HFF-Myc (cell line): ENCODE measurements around the gene ZDHHC11.
"Not testable (repeated sequence)": the region's sequence is repeated elsewhere in the genome, so short reads cannot be mapped to it uniquely, and the experiment has no call there.

Experiments used
- DNase-seq: peaks from one replicate; pipeline ENCODE4 v3.0.0-alpha.2; 2011; ENCODE audit warnings: low read depth; ENCODE audit errors: extremely low read depth
- H3K4me3 ChIP-seq: replicated peaks from 2 replicates; pipeline ENCODE4 v1.5.1; 2011; ENCODE audit warnings: low read depth, mild to moderate bottlenecking, control low read depth, low read length

Gene ZDHHC11

DNA sequence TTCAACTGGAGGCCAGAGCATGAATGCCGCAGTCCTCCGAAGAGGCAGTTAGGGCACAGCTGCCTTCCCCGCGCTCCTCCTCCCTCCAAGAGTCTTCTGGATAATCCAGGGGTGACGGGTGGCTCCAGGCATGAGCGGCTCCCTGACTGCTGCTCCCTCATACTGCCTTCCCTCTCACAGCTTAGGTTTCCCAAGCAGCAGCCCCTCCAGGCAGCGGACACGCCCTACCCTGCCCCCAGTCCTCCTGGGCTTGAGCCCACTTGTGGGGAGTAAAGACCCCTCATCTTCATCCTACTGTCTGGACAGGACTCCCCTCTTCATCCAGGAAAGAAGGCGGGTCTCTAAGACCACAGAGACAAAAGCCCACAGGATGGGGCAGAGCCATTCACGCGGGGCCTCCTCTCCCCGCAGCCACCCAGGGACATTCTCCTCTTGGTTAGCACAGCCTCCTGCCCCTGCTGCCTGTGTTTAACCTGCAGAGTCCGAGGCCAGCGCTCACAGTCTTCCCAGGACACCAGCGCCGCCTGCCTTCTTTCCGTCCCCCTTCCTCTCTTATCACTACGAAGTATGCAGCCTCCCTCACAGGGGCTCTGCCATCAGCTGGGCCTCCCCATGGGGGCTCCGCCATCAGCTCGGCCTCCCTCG, 5.6 kb downstream of the ZDHHC11 start:
- not testable (repeated sequence) for DNase-seq, H3K4me3 ChIP-seq

- not testable (repeated sequence) for DNase-seq, H3K4me3 ChIP-seq
Measured at GRCh38 chr5:844426-844825, 6.4 kb downstream of the ZDHHC11 start.

DNA sequence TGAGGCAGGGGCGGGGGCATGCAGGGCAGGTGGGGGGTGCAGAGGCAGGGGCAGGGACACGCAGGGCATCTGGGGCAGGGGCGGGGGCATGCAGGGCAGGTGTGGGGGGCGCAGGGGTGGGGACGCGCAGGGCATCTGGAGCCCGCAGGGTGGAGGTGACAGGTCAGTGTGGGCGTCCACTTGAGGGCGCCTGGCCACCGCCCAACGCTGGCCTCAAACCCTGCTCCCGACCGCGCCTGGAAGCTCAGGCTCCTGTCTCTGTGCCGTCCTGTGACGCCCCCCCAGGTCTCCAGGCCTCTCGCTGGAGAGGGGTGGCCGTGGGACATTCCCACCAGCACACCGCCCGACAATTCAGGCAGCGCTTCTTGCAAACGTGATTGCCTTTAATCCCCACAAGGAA, 6.9 kb downstream of the ZDHHC11 start:
- not testable (repeated sequence) for DNase-seq, H3K4me3 ChIP-seq

DNA sequence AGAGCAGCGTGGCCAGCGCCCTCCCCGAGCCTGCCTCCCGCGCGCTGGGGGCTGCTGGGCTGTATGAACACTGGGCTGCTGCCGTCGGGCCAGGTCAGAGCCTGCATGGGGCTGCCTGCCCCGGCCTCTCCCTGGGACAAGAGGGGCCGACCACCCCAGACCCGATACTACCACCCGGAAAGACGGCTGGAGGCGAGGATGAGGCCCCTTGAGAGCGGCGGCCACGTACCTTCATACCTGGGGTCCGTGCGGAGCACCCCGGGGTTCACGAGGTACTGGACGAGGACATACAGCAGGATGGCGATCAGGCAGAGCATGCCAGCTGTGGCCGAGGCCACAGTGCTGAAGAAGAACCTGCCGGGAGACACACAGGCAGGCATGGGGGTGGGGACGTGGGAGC, 7.4 kb downstream of the ZDHHC11 start:
- DNase-seq, H3K4me3 ChIP-seq: not testable (repeated sequence)

- not testable (repeated sequence) for H3K4me3 ChIP-seq, DNase-seq
Measured at GRCh38 chr5:842402-843221, 8.2 kb downstream of the ZDHHC11 start.

DNA sequence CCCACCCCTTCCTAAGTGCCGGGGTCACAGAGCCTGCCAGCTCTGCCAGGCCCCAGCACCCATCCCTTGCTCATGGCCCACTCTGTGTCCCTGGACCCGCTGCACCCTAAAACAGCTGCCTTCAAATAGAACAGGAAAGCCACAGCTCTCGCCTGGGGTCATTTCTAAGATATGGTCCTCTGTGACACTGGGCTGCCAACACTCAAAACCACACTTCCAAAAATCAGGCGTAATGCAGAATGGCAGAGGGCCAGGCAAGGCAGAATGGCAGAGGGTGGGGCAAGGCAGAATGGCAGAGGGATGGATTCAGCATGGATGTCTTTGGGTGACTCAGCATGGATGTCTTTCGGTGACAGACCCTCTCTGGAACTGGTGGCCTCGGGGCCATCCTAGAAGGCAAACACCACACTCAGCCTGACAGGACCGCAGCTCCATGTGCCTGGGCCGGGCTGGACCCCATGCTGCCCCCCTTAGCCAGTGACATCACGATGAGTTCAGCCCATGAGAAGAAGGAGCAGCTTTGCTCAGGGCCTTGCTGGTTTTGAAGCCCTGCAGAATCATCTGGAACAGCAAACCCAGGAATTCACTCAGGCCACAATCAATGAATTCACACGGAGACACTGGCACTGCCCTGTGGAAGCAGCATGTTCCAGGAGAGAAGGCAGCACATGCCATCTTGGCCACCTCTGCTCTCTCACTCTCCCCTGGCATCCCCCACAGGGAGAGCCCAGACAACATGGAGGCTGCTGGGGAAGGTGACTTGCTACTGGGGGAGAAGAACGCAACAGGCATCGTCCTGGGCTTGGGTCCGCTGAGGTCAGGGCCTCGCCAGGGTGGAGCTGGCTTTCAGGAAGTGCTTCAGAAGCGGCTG, 9.0 kb downstream of the ZDHHC11 start:
- H3K4me3 ChIP-seq, DNase-seq: not testable (repeated sequence)

- H3K4me3 ChIP-seq, DNase-seq: not testable (repeated sequence)
Measured at GRCh38 chr5:840974-841435, 9.8 kb downstream of the ZDHHC11 start.

DNA sequence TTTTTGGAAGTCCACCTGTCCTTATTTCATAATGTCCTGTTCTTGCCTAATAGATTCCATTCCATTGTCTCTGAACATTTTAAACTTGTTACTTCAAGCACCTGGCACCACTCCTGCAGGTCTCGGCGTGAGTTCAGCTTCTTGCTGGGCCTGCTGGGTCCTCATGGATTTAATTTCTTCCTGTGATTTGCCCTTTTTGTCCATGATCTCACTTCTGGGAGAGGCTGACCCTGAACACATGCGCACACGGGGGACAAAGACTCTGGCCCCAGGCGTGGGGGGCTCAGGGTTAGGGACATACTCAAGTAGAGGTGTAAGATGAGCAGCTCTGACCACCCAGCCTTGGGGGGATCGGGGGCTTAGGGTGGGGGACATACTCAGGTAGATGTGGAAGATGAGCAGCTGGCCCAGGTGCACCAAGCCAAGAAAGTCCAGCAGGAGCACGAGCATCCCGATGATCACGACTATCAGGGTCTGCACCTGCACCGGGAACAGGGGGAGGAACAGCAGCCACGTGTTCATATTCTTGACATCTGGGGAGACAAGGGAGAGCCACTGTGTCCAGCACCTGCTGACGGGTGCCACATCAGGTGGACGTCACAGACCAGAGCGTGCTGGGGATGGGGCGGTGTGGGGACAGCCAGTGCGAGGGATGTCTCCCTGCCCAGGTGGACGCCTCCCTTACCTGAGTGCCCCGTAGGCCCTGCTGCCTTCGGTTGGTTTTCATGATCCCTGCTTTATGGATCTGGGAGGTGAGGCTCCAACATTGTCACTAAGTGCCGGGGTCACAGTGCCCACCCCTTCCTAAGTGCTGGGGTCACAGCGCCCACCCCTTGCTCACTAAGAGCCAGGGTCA, 10.4 kb downstream of the ZDHHC11 start:
- not testable (repeated sequence) for DNase-seq, H3K4me3 ChIP-seq

GRCh38 chr5:838431-838851, 12.3 kb downstream of the ZDHHC11 start:
- DNase-seq, H3K4me3 ChIP-seq: not testable (repeated sequence)

GRCh38 chr5:837621-838121, 13.1 kb downstream of the ZDHHC11 start:
- H3K4me3 ChIP-seq, DNase-seq: not testable (repeated sequence)

DNA sequence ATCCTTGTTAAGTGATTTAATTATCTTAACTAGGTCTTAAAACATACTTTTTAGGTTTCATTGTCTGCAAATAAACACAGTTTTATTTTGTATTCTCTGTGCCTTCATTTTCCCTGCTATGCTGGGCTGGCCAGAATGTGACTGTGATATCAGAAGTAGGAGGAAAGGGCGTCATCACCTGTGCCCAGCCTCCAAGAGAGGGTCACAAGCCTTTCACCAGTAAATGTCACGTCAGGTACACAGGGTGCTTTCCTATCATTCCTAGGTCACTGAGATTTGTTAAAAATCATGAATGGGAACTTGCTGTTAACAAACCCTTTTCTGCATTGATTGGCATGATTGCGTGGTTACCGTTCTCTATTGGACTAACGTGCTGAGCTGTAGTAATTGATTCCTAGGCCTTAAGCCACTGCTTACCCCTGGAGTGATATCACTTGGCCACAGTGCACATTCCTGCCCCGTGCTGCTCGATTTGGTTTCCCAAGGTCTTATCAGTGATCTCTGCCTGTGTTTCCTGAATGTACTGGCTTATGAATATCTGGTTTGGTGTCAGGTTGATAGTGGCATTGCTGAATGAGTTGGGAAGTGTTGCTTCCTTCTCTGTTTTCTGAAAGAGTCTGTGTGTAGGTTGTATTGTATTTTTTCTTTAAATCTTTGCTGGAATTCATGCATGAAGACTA, 14.7 kb downstream of the ZDHHC11 start:
- DNase-seq, H3K4me3 ChIP-seq: not testable (repeated sequence)

GRCh38 chr5:834013-834412, 16.8 kb downstream of the ZDHHC11 start:
- DNase-seq, H3K4me3 ChIP-seq: not testable (repeated sequence)

- not testable (repeated sequence) for DNase-seq, H3K4me3 ChIP-seq
Measured at GRCh38 chr5:828194-828593, 22.6 kb downstream of the ZDHHC11 start.

GRCh38 chr5:825544-825943, 25.2 kb downstream of the ZDHHC11 start:
- DNase-seq, H3K4me3 ChIP-seq: not testable (repeated sequence)
